ENCODE results near the gene DERL3.

DERL3 gene

GRCh38 chr22:23831261-23831660, 7.5 kb downstream of the DERL3 start:
- DNase-seq (ENCODE audit: low read depth in 2 of 2): no peak

GRCh38 chr22:23829845-23830372, 8.9 kb downstream of the DERL3 start:
- DNase-seq (ENCODE audit: low read depth in 2 of 2): no peak

- no peak for DNase-seq (ENCODE audit: low read depth in 2 of 2)
These were observed 9.8 kb downstream of the DERL3 start for GRCh38 chr22:23828800-23829680.

GRCh38 chr22:23827351-23827995, 11.3 kb downstream of the DERL3 start:
- DNase-seq (ENCODE audit: low read depth in 2 of 2): no peak

GRCh38 chr22:23826510-23827350, 12.1 kb downstream of the DERL3 start:
- DNase-seq (ENCODE audit: low read depth in 2 of 2): no peak

- DNase-seq (ENCODE audit: low read depth in 2 of 2): no peak
These were observed 13.4 kb downstream of the DERL3 start for GRCh38 chr22:23825246-23825905.

- DNase-seq (ENCODE audit: low read depth in 2 of 2): no peak
These were observed 14.1 kb downstream of the DERL3 start for GRCh38 chr22:23824476-23825245.

GRCh38 chr22:23823331-23823791, 15.4 kb downstream of the DERL3 start:
- no peak for DNase-seq (ENCODE audit: low read depth in 2 of 2)

- DNase-seq (ENCODE audit: low read depth in 2 of 2): no peak
These were observed 16.6 kb downstream of the DERL3 start for GRCh38 chr22:23822101-23822671.

GRCh38 chr22:23820748-23821211, 18.0 kb downstream of the DERL3 start:
- peak in 1 of 2 donors; percentile 4 for DNase-seq (ENCODE audit: low read depth in 2 of 2)

GRCh38 chr22:23818541-23818940, 20.3 kb downstream of the DERL3 start:
- DNase-seq (ENCODE audit: low read depth in 2 of 2): no peak

GRCh38 chr22:23817146-23817545, 21.7 kb downstream of the DERL3 start:
- DNase-seq (ENCODE audit: low read depth in 2 of 2): no peak

- DNase-seq (ENCODE audit: low read depth in 2 of 2): no peak
These were observed 22.4 kb downstream of the DERL3 start for GRCh38 chr22:23816156-23816976.

GRCh38 chr22:23815541-23816155, 23.2 kb downstream of the DERL3 start:
- DNase-seq (ENCODE audit: low read depth in 2 of 2): no peak

GRCh38 chr22:23812378-23812777, 26.4 kb downstream of the DERL3 start:
- DNase-seq (ENCODE audit: low read depth in 2 of 2): no peak

- no peak for DNase-seq (ENCODE audit: low read depth in 2 of 2)
These were observed 32.0 kb downstream of the DERL3 start for GRCh38 chr22:23806837-23807236.

GRCh38 chr22:23804781-23805291, 34.0 kb downstream of the DERL3 start:
- no peak for DNase-seq (ENCODE audit: low read depth in 2 of 2)

- no peak for DNase-seq (ENCODE audit: low read depth in 2 of 2)
These were observed 35.6 kb downstream of the DERL3 start for GRCh38 chr22:23803001-23803819.

All from stimulated activated CD8-positive, alpha-beta memory T cell treated with anti-CD3 and anti-CD28 coated beads, Interleukin-15, amount 100 ng/mL, for 48 hours (primary cell).